ENCODE data around the gene C3. TPM values are rescaled to one million over a fixed set of nuclear protein-coding genes. Genes with fewer than 3 reads are reported as not detected.

C3 gene
- total RNA-seq, 4 donors from 2014 or later = 1,035 to 6,271 (median 2,305) TPM

- ATAC-seq (ENCODE audit: low FRiP score) = no peak
- no peak for TF ChIP-seq CTCF (IDR thresholded peaks at IDR 0.05)
- no peak for DNase-seq (ENCODE audit: low spot score)
Measured at GRCh38 chr19:6738787-6739389, 18.4 kb upstream of the C3 start.

- no peak for ATAC-seq (ENCODE audit: low FRiP score)
Measured at GRCh38 chr19:6737873-6738786, 17.7 kb upstream of the C3 start.

DNA sequence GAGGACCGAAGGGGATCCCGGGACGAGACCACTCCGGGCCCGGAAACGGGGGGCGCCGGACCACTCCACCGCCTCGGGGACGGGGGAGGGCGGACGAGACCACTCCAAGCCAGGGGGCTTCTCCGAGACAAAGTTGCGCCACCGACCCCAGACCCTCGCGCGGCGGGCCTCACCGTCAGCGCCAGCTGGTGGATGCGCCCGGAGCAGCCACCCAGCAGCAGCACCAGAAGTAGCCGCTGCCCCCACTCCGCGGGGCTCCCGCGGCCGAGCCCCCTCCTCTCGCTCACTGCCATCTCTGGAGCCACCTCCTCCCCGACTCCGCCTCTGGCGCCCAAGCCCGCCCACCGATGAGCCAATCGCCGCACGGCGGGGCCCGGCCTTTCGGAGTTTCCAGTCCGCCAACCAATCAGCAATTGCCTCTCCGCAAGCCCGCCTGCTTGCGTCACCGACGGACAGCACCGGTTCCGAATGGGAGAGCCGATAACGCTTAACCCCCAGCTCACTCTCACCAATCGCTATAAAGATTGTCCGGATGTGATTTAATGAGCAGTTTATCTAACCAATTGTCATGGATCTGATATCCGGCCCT lies 16.9 kb upstream of the C3 start, which contains the start of gene GPR108:
Gene GPR108, minus strand, starts transcription at position 297 of the 589 bp plus-strand sequence. Its CDS starts 4 bp downstream, at position 293.
- ATAC-seq (ENCODE audit: low FRiP score) (peak; percentile 76), DNase-seq (ENCODE audit: low spot score) (peak; percentile 98)
- TF ChIP-seq CTCF (IDR thresholded peaks at IDR 0.05) = no peak

More at GRCh38 chr19:6737873-6738786, 17.7 kb upstream of the C3 start:
- peak; percentile 87 for DNase-seq (ENCODE audit: low spot score)
- no peak for TF ChIP-seq CTCF (IDR thresholded peaks at IDR 0.05)

- ATAC-seq (ENCODE audit: low FRiP score) = no peak
- TF ChIP-seq CTCF (IDR thresholded peaks at IDR 0.05) = no peak
- no peak for DNase-seq (ENCODE audit: low spot score)
Measured at GRCh38 chr19:6736917-6737283, 16.4 kb upstream of the C3 start.

DNA sequence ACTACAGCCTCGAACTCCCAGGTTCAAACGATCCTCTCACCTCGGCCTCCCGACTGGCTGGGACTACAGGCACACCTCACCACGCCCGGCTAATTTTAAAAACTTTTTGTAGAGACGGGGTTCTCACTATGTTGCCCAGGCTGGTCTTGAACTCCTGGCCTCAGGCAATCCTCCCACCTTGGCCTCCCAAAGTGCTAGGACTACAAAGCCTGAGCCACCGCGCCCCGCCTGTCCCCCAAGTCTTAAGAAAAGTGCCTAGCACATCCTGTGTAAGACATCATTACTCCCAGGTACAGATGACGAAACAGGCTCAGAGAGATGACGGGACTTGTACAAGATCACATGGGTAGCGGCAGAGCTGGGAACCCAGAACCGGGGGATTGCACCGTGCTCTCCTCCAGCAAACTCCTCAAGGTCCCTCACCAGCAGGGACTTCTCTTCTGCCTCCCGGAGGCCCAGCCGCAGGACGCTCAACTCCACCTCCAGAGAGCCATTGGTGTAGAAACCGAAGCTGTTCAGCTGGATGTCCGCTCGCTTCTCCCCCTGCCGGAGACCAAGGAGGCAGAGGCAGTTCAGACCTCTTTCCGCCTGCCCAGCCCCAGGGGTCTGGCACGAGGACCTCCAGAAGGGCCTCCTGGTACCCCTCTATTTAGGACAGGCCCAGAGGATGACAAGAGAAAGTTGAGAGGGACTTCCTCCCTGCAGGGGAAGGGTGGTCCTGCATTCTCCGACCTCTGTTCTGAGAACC lies 15.9 kb upstream of the C3 start:
- DNase-seq (ENCODE audit: low spot score) (no peak), ATAC-seq (ENCODE audit: low FRiP score) (peak; percentile 18)
- TF ChIP-seq CTCF (IDR thresholded peaks at IDR 0.05) = peak in 1 of 3 donors; percentile 27

DNA sequence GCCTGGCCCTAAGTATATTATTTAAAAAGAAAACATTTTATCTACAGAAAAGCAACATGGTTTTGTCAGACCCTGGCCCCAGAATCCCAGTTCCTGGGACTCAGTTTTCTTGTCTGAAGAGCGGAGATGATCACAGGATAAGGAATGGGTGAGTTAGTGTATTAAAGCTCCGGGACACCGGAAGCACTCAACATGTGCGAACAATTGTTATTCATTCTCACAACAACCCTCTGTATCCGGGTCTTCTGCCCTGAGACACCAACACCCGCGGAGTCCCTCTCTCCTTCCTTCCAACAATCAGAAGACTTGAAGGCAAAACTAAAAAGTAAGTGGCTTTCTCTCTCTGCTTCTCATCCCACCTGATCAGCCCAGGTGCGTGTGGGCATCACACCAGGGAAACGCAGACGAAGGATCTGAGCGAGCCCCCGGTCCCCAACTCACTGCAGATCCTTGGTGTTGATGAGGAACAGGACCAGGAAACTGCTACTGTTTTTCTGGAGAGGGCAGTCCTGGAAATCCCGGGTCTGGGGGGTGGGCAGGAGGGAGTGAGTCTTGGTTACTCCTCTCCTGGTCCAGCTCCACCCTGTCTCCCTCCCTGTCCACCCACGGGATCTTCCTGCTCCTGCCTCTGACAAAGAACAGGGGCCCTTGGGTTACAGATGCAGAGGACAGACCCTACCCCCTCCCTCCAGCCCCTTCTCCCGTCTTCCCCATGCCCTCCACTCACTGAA lies 14.9 kb upstream of the C3 start:
- ATAC-seq (ENCODE audit: low FRiP score) = no peak
- TF ChIP-seq CTCF (IDR thresholded peaks at IDR 0.05) = no peak

More for the DNA sequence above, 14.9 kb upstream of the C3 start:
- no peak for DNase-seq (ENCODE audit: low spot score)
